HCT116 (cell line): ENCODE measurements around the gene SUMO1. TPM values are rescaled to one million over a fixed set of nuclear protein-coding genes. Genes with fewer than 3 reads are reported as not detected.

Experiments
- ATAC-seq: fragments of 200-7000 bp; cut with Tn5 transposase; 2 replicates; pipeline ENCODE4 v1.9.1; 2020; ENCODE audit warnings: mild to moderate bottlenecking, moderate library complexity
- BruUV-seq: library from RNA; stranded (reverse); fragments of 400-500 nt; replicated peaks from 2 replicates; lab custom pipeline; 2021; lab: Mats Ljungman, UMichigan
- CTCF ChIA-PET: fragments of 300-600 bp; sonication (Branson Sonifier 250); formaldehyde crosslinking; loops from one replicate; lab custom pipeline; 2021; ENCODE audit warnings: antibody characterized with exemption; lab: Charles Lee
- POLR2A ChIA-PET: fragments of 300-600, 350-600 bp; sonication (Branson Sonifier 250); formaldehyde crosslinking; loops from one replicate; lab custom pipeline; 2021; ENCODE audit warnings: antibody characterized with exemption; lab: Charles Lee
- RAD21 ChIA-PET, 2 experiments: fragments of 300-600 bp; sonication (Branson Sonifier 250); formaldehyde crosslinking; loops; one replicate each; lab custom pipeline; 2023; ENCODE audit warnings: low total read pairs in 2 of 2; ENCODE audit not compliant: uncharacterized antibody in 2 of 2, unreplicated experiment in 2 of 2, low non-redundant PET in 1 of 2; lab: Charles Lee
- DNase-seq: peaks from one replicate; pipeline ENCODE4 v3.0.0-alpha.2; 2010; ENCODE audit warnings: low read depth, low spot score
- H2AFZ ChIP-seq: fragments of 200-600 bp; shearing (Covaris generic), sonication (generic); 2 replicates; pipeline ENCODE4 v1.6.1; 2017; ENCODE audit warnings: low read depth, mixed run types, mixed read lengths, antibody characterized with exemption, low read length; ENCODE audit not compliant: poor library complexity, severe bottlenecking
- H3K27ac ChIP-seq: 2 replicates; pipeline ENCODE4 v1.5.1; 2012; ENCODE audit warnings: low read depth, low read length
- H3K27me3 ChIP-seq: fragments of 200-600 bp; sonication (generic); 2 replicates; pipeline ENCODE4 v1.6.1; 2016; ENCODE audit warnings: mixed run types, low read length, mixed read lengths; ENCODE audit not compliant: insufficient read depth
- H3K36me3 ChIP-seq, 2 experiments: fragments of 200-500 bp in 1 of 2; fragments of 200-600 bp in 1 of 2; sonication (Bioruptor generic) in 1 of 2; sonication (generic) in 1 of 2; 2 replicates each; pipeline versions ENCODE4 v1.5.1 to v1.6.1; 2014 to 2016; ENCODE audit warnings: low read length in 2 of 2, inconsistent platforms in 1 of 2, mixed read lengths in 1 of 2, mixed run types in 1 of 2; ENCODE audit not compliant: insufficient read depth in 2 of 2, control insufficient read depth in 1 of 2
- H3K4me1 ChIP-seq, 2 experiments: fragments of 200-600 bp in 1 of 2; sonication (generic) in 1 of 2; 2 replicates each; pipeline versions ENCODE4 v1.5.1 to v1.6.1; 2012 to 2017; ENCODE audit warnings: low read length in 2 of 2, inconsistent platforms in 1 of 2, mild to moderate bottlenecking in 1 of 2, mixed read lengths in 1 of 2, mixed run types in 1 of 2, moderate library complexity in 1 of 2; ENCODE audit not compliant: insufficient read depth in 2 of 2, control insufficient read depth in 1 of 2
- H3K4me2 ChIP-seq: fragments of 200-600 bp; sonication (generic); 2 replicates; pipeline ENCODE4 v1.6.1; 2017; ENCODE audit warnings: mixed run types, low read length, mixed read lengths
- H3K4me3 ChIP-seq, 2 experiments: fragments of 200-600 bp in 1 of 2; sonication (generic) in 1 of 2; replicated peaks in 1 of 2; 2 replicates each; pipeline ENCODE4 v1.5.1; 2011 to 2016; ENCODE audit warnings: low read length in 2 of 2, control low read depth in 1 of 2, low read depth in 1 of 2, mild to moderate bottlenecking in 1 of 2, mixed read lengths in 1 of 2, mixed run types in 1 of 2
- H3K79me2 ChIP-seq: fragments of 200-600 bp; sonication (generic); 2 replicates; pipeline ENCODE4 v1.6.1; 2017; ENCODE audit warnings: mild to moderate bottlenecking, mixed run types, low read length, moderate library complexity, mixed read lengths; ENCODE audit not compliant: insufficient read depth
- H3K9ac ChIP-seq: fragments of 200-600 bp; sonication (generic); 2 replicates; pipeline ENCODE4 v1.6.1; 2016; ENCODE audit warnings: low read length, mixed read lengths
- H3K9me2 ChIP-seq: fragments of 200-600 bp; sonication (generic), shearing (Covaris generic); 2 replicates; pipeline ENCODE4 v1.6.1; 2017; ENCODE audit warnings: mixed run types, mild to moderate bottlenecking, moderate library complexity; ENCODE audit not compliant: insufficient read depth
- H3K9me3 ChIP-seq, 2 experiments: fragments of 200-500 bp in 1 of 2; fragments of 200-600 bp in 1 of 2; sonication (Bioruptor generic) in 1 of 2; sonication (generic) in 1 of 2; 2 replicates each; pipeline ENCODE4 v1.6.1; 2014 to 2017; ENCODE audit warnings: low read length in 2 of 2, mixed read lengths in 2 of 2, inconsistent platforms in 1 of 2, low read depth in 1 of 2, mild to moderate bottlenecking in 1 of 2, mixed run types in 1 of 2, moderate library complexity in 1 of 2; ENCODE audit not compliant: control insufficient read depth in 1 of 2, insufficient read depth in 1 of 2
- H4K20me1 ChIP-seq: fragments of 200-600 bp; sonication (generic), shearing (Covaris generic); 2 replicates; pipeline ENCODE4 v1.6.1; 2017; ENCODE audit warnings: mixed run types, mild to moderate bottlenecking, moderate library complexity; ENCODE audit not compliant: insufficient read depth
- CTCF ChIP-seq, 3 experiments: fragments of 200-600 bp in 1 of 3; sonication (generic) in 1 of 3; IDR thresholded peaks in 2 of 3; conservative IDR thresholded peaks in 1 of 3; 2 replicates each; pipeline ENCODE4 v1.5.1; 2012 to 2017; ENCODE audit warnings: low read depth in 2 of 3, low read length in 2 of 3, antibody characterized with exemption in 1 of 3, borderline replicate concordance in 1 of 3, control low read depth in 1 of 3, mild to moderate bottlenecking in 1 of 3, mixed read lengths in 1 of 3, mixed run types in 1 of 3, moderate library complexity in 1 of 3; ENCODE audit not compliant: insufficient read depth in 1 of 3
- intact Hi-C: fragments of 100-400 bp; cut with micrococcal nuclease; formaldehyde crosslinking; loops from 2 replicates; pipeline ENCODE4 v1.10.0; 2022
- total RNA-seq: library from RNA; stranded (reverse); gene quantifications from one replicate; pipeline ENCODE4 v1.2.1, GENCODE V29; 2021; ENCODE audit not compliant: unreplicated experiment
- TF ChIP-seq, protein P1 (sequence below): IDR thresholded peaks from 2 replicates; pipeline ENCODE4 v1.6.1; 2012; ENCODE audit warnings: low read depth

The SUMO1 gene
- total RNA-seq, 1 experiment from 2014 or later = 130 TPM

DNA sequence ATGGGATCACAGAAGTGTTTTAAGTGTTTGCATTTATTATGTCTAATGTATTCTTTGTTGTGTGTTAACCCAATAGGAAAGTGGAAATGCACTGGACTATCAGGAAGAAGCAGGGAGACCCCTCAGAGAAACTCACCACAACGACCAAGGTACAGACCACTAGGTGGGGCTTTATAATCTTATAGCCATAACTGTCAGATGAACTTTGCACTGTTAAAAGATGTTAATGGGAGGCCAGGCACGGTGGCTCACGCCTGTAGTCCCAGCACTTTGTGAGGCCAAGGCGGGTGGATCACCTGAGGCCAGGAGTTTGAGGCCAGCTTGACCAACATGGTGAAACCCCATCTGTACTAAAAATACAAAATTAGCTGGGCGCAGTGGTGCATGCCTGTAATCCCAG, 73.2 kb downstream of the SUMO1 start:
- no peak overlapping the region for H3K4me3 ChIP-seq
- ATAC-seq = no peak; the same call in 1 of the 2 replicates
- BruUV-seq = no TSS peak
- intact Hi-C loops = no loop called here
- RAD21 ChIA-PET = no interaction called here
- H3K27me3 ChIP-seq = no peaks in the 10 kb centered on the region
- H3K79me2 ChIP-seq = no peaks in the 10 kb centered on the region
- TF ChIP-seq, protein P1, sequence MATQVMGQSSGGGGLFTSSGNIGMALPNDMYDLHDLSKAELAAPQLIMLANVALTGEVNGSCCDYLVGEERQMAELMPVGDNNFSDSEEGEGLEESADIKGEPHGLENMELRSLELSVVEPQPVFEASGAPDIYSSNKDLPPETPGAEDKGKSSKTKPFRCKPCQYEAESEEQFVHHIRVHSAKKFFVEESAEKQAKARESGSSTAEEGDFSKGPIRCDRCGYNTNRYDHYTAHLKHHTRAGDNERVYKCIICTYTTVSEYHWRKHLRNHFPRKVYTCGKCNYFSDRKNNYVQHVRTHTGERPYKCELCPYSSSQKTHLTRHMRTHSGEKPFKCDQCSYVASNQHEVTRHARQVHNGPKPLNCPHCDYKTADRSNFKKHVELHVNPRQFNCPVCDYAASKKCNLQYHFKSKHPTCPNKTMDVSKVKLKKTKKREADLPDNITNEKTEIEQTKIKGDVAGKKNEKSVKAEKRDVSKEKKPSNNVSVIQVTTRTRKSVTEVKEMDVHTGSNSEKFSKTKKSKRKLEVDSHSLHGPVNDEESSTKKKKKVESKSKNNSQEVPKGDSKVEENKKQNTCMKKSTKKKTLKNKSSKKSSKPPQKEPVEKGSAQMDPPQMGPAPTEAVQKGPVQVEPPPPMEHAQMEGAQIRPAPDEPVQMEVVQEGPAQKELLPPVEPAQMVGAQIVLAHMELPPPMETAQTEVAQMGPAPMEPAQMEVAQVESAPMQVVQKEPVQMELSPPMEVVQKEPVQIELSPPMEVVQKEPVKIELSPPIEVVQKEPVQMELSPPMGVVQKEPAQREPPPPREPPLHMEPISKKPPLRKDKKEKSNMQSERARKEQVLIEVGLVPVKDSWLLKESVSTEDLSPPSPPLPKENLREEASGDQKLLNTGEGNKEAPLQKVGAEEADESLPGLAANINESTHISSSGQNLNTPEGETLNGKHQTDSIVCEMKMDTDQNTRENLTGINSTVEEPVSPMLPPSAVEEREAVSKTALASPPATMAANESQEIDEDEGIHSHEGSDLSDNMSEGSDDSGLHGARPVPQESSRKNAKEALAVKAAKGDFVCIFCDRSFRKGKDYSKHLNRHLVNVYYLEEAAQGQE = no peak
- TF ChIP-seq CTCF (IDR thresholded peaks at IDR 0.05 in 2 of 3, conservative IDR thresholded peaks at IDR 0.05 in 1 of 3; ENCODE audit: borderline replicate concordance in 1 of 3, insufficient read depth in 1 of 3, low read depth in 2 of 3, low read length in 2 of 3) = 0 out of 6 replicates have a peak, but pooled peaks of 1 of the 3 experiments have one; percentile 9
- TF ChIP-seq, all 23 proteins: peak for 1
- Histone ChIP-seq H3K9me3 (no peaks in the 10 kb centered on the region), H2AFZ (no peak overlapping the region), H3K27ac (no peak overlapping the region), H4K20me1 (no peaks in the 10 kb centered on the region), H3K4me1 (peaks cover 0 to 6% of the 10 kb centered on the region in 2 experiments; a peak in 1 of 4 replicates), H3K9ac (no peak overlapping the region), H3K4me2 (no peak overlapping the region), H3K9me2 (no peaks in the 10 kb centered on the region), H3K36me3 (no peaks in the 10 kb centered on the region)
- no peak for DNase-seq
- POLR2A ChIA-PET = no interaction called here
- CTCF ChIA-PET = no interaction called here
